Fibroblast of villous mesenchyme (primary cell): Measurements from ENCODE around the gene RERE. TPM values are rescaled to one million over a fixed set of nuclear protein-coding genes. Genes with fewer than 3 reads are reported as not detected.

Experiments
- DNase-seq: peaks from one replicate; pipeline ENCODE4 v3.0.0-alpha.2; 2010; ENCODE audit warnings: low read depth
- H3K4me3 ChIP-seq: 2 replicates; pipeline ENCODE4 v1.5.1; 2011; ENCODE audit warnings: low read depth, mild to moderate bottlenecking, low read length
- CTCF ChIP-seq: IDR thresholded peaks from 2 replicates; pipeline ENCODE4 v1.5.1; 2012; ENCODE audit warnings: low read depth, mild to moderate bottlenecking, low read length; ENCODE audit not compliant: insufficient read depth
- total RNA-seq: library from RNA; depleted of rRNA; stranded (reverse); fragments of >200 nt; gene quantifications from 2 replicates; pipeline ENCODE4 v1.2.3, GENCODE V29; 2012

The RERE gene
- total RNA-seq, 1 donor = 51.4 TPM

- no peak for TF ChIP-seq CTCF
- no peak overlapping the region for H3K4me3 ChIP-seq
- peak; percentile 46 for DNase-seq
These were observed 69.3 kb downstream of the RERE start for GRCh38 chr1:8747879-8748825.

DNA sequence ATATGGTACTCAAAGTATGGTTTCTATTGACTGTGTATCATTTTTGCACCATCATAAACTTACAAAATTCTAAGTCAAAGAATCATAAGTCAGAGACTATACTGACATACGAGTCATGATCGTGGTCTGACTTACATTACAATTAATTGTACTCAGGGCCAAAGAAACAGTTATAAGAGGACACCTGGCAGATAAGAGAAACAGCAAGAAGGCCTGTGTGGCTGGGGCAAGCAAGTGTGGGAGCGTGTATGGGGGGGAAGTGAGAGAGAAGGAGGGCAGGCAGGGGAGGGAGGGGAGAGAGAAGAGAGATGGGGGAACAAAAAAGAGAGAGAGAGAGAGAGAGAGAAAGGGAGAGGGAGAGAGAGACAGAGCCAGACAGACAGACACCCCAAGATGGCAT is 70.9 kb downstream of the RERE start:
- H3K4me3 ChIP-seq = no peak overlapping the region
- TF ChIP-seq CTCF = no peak
- no peak for DNase-seq

- no peak for TF ChIP-seq CTCF
- DNase-seq = no peak
- no peak overlapping the region for H3K4me3 ChIP-seq
These were observed 71.6 kb downstream of the RERE start for GRCh38 chr1:8745749-8746390.

- H3K4me3 ChIP-seq = no peak overlapping the region
- no peak for TF ChIP-seq CTCF
- DNase-seq = no peak
These were observed 72.1 kb downstream of the RERE start for GRCh38 chr1:8745346-8745745.

DNA sequence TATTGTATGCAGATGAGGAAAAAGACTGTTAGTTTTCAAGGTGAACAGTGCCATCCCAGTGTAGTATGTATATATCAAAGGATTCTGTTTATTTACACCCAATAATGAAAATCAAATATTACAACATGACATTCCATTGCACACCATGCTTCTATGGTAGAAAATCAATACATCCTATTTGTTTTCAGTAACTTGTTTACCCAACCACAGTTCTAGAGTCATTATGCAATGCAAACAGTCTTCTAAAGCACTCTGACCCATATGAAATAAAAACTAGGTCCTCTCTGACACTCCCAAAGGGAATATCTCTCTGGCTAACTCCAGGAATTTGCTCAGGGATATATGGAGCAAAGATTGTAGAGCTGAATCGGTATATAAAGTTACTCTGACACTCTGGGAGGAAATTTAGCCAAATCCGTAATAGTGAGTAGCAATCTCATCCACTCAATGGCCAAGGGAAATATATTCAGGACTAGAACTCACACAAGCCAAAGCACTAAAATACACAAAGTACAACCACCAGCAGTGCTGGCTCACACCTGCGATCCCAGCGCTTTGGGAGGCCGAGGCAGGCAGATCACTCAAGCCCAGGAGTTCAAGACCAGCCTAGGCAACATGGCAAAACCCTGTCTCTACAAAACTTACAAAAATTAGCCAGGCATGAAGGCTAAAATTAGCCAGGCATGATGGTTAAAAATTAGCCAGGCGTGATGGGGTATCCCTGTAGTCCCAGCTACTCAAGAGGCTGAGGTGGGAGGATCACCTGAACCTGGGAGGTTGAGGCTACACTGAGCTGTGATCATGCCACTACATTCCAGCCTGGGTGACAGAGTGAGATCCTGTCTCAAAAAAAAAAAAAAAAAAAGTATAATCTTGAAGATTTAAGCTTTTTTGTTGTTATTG is 75.2 kb downstream of the RERE start:
- no peak for DNase-seq
- H3K4me3 ChIP-seq = no peak overlapping the region
- no peak for TF ChIP-seq CTCF

DNA sequence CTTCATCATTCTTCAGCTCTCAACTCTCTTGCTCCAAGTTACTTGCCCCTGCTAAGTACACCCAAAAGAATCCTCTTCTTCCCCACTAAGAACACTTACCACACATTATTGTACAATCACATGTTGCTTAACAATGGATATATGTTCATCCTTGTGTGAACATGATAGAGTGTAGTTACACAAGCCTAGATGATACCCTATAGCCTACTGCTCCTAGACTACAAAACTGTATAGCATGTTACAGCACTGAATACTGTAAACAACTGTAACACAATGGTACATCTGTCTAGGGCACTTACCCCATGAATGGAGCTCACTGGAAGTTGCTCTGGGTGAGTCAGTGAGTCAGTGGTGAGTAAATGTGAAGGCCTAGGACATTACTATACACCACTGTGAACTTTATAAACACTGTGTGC is 77.4 kb downstream of the RERE start:
- no peak overlapping the region for H3K4me3 ChIP-seq
- TF ChIP-seq CTCF = no peak

More for the DNA sequence above, 77.4 kb downstream of the RERE start:
- peak; percentile 66 for DNase-seq
